Right renal cortex interstitium (tissue), 3 donors: ENCODE data around the gene PHLDB3. TPM values are rescaled to one million over a fixed set of nuclear protein-coding genes. Genes with fewer than 3 reads are reported as not detected.

Experiments used
- polyA plus RNA-seq, 3 donors: library from polyadenylated mRNA; unstranded; fragments of 120-200 nt; gene quantifications; one replicate each; pipeline ENCODE4 v1.2.1, GENCODE V29; 2013; ENCODE audit not compliant: insufficient read length in 3 of 3

PHLDB3 gene
- polyA plus RNA-seq, 3 donors, result 5.0 to 6.9 (median 5.6) TPM

Other genes starting within 250 kb of the PHLDB3 start
- under 1 TPM in 1 of 3 donors, not detected in 2; 0.22 TPM for gene PSG9, start 235.2 kb downstream of the PHLDB3 start, polyA plus RNA-seq
- gene CD177, start 151.1 kb downstream of the PHLDB3 start, polyA plus RNA-seq, result under 1 TPM in 2 of 3 donors, not detected in 1; 0.28 to 0.40 TPM
- gene TEX101, start 89.9 kb downstream of the PHLDB3 start, polyA plus RNA-seq, result not detected
- 1 to 10 TPM; 1.2 to 1.9 (median 1.3) TPM for gene LYPD3, start 39.1 kb downstream of the PHLDB3 start, polyA plus RNA-seq
- 10 to 100 TPM; 24.2 to 28.1 (median 27.9) TPM for gene ETHE1, start 22.5 kb upstream of the PHLDB3 start, polyA plus RNA-seq
- gene ZNF575, start 28.4 kb upstream of the PHLDB3 start, polyA plus RNA-seq, result 1 to 10 TPM; 1.4 to 1.5 (median 1.4) TPM
- gene XRCC1, start 70.8 kb upstream of the PHLDB3 start, polyA plus RNA-seq, result 10 to 100 TPM; 56.4 to 66.0 (median 59.1) TPM
- gene PINLYP, start 71.1 kb upstream of the PHLDB3 start, polyA plus RNA-seq, result 10 to 100 TPM; 17.8 to 19.2 (median 17.9) TPM
- 10 to 100 TPM; 12.7 to 13.8 (median 12.9) TPM for gene IRGQ, start 91.4 kb upstream of the PHLDB3 start, polyA plus RNA-seq
- 10 to 100 TPM in 2 of 3 donors, 1 to 10 TPM in 1; 9.6 to 11.3 (median 10.1) TPM for gene ZNF576, start 91.8 kb upstream of the PHLDB3 start, polyA plus RNA-seq
- gene SRRM5, start 107.3 kb upstream of the PHLDB3 start, polyA plus RNA-seq, result under 1 TPM; 0.59 to 0.80 (median 0.67) TPM
- gene ZNF428, start 114.9 kb upstream of the PHLDB3 start, polyA plus RNA-seq, result 10 to 100 TPM; 82.2 to 90.6 (median 86.1) TPM
- 10 to 100 TPM; 43.1 to 50.6 (median 44.2) TPM for gene CADM4, start 135.1 kb upstream of the PHLDB3 start, polyA plus RNA-seq
- 1 to 10 TPM; 6.0 to 8.4 (median 6.3) TPM for gene PLAUR, start 165.4 kb upstream of the PHLDB3 start, polyA plus RNA-seq
- gene IRGC, start 211.3 kb upstream of the PHLDB3 start, polyA plus RNA-seq, result not detected